Stimulated activated naive CD8-positive, alpha-beta T cell treated with anti-CD3 and anti-CD28 coated beads, Interleukin-15, amount 100 ng/mL, for 72 hours (primary cell): ENCODE data around the gene CCDC170.

Source experiments
- ATAC-seq: fragments of 150-1000 bp; cut with Tn5 transposase; 2 replicates; pipeline ENCODE4 v1.10.0; 2021; ENCODE audit warnings: mild to moderate bottlenecking, moderate library complexity
- DNase-seq, 2 donors: peaks; one replicate each; pipeline ENCODE4 v3.0.0; 2021 to 2022
- H3K27ac Mint-ChIP-seq, 2 donors: one replicate each; pipeline ENCODE4 v1.8.0; 2022; ENCODE audit warnings: mild to moderate bottlenecking in 2 of 2, mixed read lengths in 2 of 2, moderate library complexity in 2 of 2
- H3K27me3 Mint-ChIP-seq: one replicate; pipeline ENCODE4 v1.8.0; 2022; ENCODE audit warnings: mixed read lengths
- H3K4me1 Mint-ChIP-seq: one replicate; pipeline ENCODE4 v1.8.0; 2022; ENCODE audit warnings: mild to moderate bottlenecking, mixed read lengths
- H3K4me3 Mint-ChIP-seq, 2 donors: one replicate each; pipeline ENCODE4 v1.8.0; 2022; ENCODE audit warnings: mild to moderate bottlenecking in 2 of 2, mixed read lengths in 2 of 2, moderate library complexity in 1 of 2
- H3K9me3 Mint-ChIP-seq, 2 donors: one replicate each; pipeline ENCODE4 v1.8.0; 2022; ENCODE audit warnings: mixed read lengths in 2 of 2

The CCDC170 gene

GRCh38 chr6:151614630-151615029, 120.8 kb downstream of the CCDC170 start:
- DNase-seq (no peak), ATAC-seq (no peak)
- Mint-ChIP-seq H3K27ac (no peak overlapping the region), H3K27me3 (peaks cover 32% of the 10 kb centered on the region), H3K4me1 (no peaks in the 10 kb centered on the region), H3K9me3 (no peaks in the 10 kb centered on the region), H3K4me3 (no peak overlapping the region)

GRCh38 chr6:151616091-151616513, 122.3 kb downstream of the CCDC170 start:
- H3K4me3 Mint-ChIP-seq: no peak overlapping the region
- peaks cover 32% of the 10 kb centered on the region for H3K27me3 Mint-ChIP-seq
- no peaks in the 10 kb centered on the region for H3K9me3 Mint-ChIP-seq
- ATAC-seq: no peak
- no peak overlapping the region for H3K27ac Mint-ChIP-seq
- H3K4me1 Mint-ChIP-seq: no peaks in the 10 kb centered on the region
- no peak for DNase-seq

DNA sequence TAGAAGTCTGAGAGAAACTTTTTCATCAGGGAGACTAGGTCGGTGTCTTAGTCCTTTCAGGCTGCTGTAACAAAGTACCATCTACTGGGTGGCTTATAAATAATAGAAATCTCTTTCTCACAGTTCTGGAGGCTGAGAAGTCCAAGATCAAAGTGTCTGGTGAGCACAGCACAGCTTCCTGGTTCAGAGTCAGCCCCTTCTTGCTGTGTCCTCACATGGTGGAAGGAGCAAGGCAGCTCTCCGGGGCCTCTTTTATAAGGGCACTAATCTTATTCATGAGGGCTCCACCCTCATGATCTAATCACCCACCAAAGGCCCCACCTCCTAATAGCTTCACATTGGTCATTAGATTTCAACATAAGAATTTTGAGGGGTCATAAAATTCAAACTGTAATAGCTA, 122.8 kb downstream of the CCDC170 start:
- ATAC-seq (no peak), DNase-seq (no peak)
- Mint-ChIP-seq H3K4me1 (no peaks in the 10 kb centered on the region), H3K27ac (no peak overlapping the region), H3K9me3 (no peaks in the 10 kb centered on the region), H3K4me3 (no peak overlapping the region), H3K27me3 (peaks cover 32% of the 10 kb centered on the region)

DNA sequence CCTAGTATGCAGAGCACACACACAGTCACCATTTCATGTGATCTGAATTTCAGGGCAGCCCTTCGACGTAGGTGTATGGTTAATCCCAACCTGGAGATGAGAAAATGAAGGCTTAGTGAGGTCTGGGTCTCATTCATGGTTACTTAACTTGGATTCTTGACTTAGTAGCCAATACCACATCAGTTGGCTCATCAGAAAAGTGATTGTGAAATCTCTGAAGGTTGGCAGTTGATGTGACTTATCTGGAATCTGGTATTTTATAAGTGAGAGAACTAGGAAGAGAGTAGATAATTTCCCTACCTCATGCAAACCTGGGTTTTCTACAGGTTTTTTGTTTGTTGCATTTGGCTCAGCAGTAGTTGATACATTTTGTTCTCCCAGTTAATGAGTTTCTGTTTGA, 123.7 kb downstream of the CCDC170 start:
- H3K27ac Mint-ChIP-seq: no peak overlapping the region
- DNase-seq (no peak), ATAC-seq (no peak)
- H3K27me3 Mint-ChIP-seq: peaks cover 32% of the 10 kb centered on the region
- H3K9me3 Mint-ChIP-seq: no peaks in the 10 kb centered on the region
- H3K4me3 Mint-ChIP-seq: no peak overlapping the region
- no peaks in the 10 kb centered on the region for H3K4me1 Mint-ChIP-seq

- ATAC-seq: no peak
- no peak for DNase-seq
- H3K27me3 Mint-ChIP-seq: peaks cover 32% of the 10 kb centered on the region
- H3K27ac Mint-ChIP-seq: no peak overlapping the region
- H3K4me1 Mint-ChIP-seq: no peaks in the 10 kb centered on the region
- H3K9me3 Mint-ChIP-seq: no peaks in the 10 kb centered on the region
- H3K4me3 Mint-ChIP-seq: no peak overlapping the region
Observed at GRCh38 chr6:151618717-151619116, 124.9 kb downstream of the CCDC170 start.

DNA sequence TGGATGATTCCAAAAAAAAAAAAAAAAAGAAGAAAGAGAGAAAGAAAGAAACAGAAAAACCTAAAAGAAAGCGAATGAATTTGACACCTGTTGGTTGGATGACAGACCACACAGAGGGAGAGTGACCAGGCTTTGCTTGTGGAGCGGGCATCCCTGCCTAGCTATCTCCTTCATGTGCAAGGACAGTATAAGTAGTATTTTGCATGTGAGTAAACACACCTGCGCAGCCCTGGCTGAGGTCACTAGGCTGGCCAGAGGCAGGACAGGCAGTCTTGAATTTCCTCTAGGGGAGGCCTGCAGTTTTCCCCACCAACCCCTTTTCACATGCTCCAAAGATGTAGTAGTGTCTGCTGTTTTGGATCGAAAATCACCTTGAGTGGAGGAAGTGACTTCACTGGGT, 126.4 kb downstream of the CCDC170 start:
- H3K27me3 Mint-ChIP-seq: peaks cover 26% of the 10 kb centered on the region
- H3K4me3 Mint-ChIP-seq: no peak overlapping the region
- no peak for DNase-seq
- H3K27ac Mint-ChIP-seq: no peak overlapping the region
- H3K4me1 Mint-ChIP-seq: no peaks in the 10 kb centered on the region
- H3K9me3 Mint-ChIP-seq: no peaks in the 10 kb centered on the region
- no peak for ATAC-seq

GRCh38 chr6:151624071-151624470, 130.3 kb downstream of the CCDC170 start:
- Mint-ChIP-seq H3K9me3 (no peaks in the 10 kb centered on the region), H3K27ac (no peak overlapping the region), H3K4me3 (no peak overlapping the region), H3K4me1 (peaks cover 22% of the 10 kb centered on the region), H3K27me3 (no peaks in the 10 kb centered on the region)
- no peak for ATAC-seq
- DNase-seq: no peak

DNA sequence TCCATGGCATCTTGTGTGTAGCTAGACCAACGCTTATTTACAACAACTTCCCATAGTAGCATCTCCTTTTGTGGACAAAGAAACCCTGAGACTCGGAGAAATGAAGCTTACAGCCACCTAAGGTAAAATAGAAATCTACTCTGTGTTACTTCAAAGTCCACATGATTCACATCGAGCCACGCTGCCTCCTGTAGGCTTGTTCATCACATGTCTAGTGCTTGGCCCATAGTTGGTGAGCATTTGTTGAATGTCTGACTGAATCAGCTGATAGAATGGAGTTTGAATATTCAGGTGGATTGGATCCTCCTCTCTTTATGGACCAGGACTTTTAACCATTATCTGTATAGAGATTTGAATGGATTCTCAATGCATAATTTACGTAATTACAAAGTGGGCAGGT, 130.7 kb downstream of the CCDC170 start:
- no peak overlapping the region for H3K27ac Mint-ChIP-seq
- no peak for ATAC-seq
- no peak for DNase-seq
- no peaks in the 10 kb centered on the region for H3K9me3 Mint-ChIP-seq
- no peak overlapping the region for H3K4me3 Mint-ChIP-seq
- peaks cover under 1% of the 10 kb centered on the region for H3K27me3 Mint-ChIP-seq
- peaks cover 22% of the 10 kb centered on the region for H3K4me1 Mint-ChIP-seq

DNA sequence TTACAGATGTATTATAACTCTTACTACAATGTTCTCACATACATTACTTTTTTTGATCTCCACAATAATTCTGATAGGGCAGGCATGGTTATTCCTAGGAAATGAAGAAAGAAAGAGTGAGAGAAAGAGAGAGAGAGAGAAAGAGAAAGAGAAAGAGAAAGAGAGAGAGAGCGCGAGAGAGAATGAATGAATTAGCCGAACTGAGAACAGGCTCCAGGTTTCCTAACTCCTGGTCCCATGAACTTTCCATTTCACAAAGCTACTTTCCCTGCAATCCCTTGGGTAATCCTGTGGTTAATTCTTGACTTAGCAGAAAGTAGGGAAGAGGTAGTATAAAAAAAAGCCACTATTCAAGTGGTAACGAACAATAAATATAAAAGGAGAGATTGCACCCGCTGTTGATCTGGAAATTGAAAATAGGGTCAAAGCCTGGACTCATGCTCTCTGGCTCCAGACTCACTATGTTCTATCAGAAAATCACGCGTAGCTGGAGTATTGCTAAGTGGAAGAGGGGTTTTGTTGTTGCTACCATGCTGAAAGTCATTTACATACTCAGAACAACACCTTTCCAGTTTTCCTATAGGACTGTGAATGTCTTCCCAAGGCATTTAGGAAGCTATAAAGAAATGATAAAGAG, 131.2 kb downstream of the CCDC170 start:
- Mint-ChIP-seq H3K27me3 (peaks cover 6% of the 10 kb centered on the region), H3K27ac (no peak overlapping the region), H3K4me3 (no peak overlapping the region), H3K9me3 (no peaks in the 10 kb centered on the region), H3K4me1 (peaks cover 22% of the 10 kb centered on the region)
- no peak for ATAC-seq
- DNase-seq: no peak

DNA sequence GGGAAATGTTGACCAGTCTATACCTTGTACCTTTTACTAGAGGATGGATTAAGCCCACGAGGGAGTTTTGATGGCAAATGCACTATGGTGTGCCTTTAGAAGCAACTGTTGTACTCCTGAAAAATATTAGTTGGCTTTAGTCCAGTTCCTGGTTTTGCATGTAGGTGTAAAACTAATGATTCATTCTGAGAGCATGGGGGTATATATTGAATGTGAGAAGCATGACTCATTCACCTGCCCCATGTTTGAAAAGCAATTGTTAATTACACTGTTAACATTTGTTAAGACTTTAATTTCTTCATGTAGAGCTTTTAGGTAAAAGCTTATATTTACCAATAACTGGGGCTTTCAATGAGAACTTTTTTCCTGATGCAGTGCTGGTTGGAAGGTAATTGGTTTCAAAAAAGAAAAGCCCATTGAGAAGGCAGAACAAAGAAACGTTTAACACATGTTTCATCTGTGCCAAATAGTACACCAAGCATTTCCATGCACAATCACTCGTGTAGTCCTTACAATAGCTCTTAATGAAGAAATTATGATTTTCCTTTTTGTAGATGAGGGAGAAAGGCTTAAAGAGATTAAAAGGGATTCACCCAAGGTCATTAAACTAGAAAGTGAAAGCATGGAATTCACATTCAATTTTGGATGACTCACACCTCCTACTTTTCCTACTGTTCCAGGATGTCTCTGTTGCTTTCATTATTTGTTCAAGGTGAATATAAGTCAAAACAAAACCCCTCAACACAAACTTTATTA, 134.1 kb downstream of the CCDC170 start:
- Mint-ChIP-seq H3K9me3 (no peaks in the 10 kb centered on the region), H3K27me3 (peaks cover 16% of the 10 kb centered on the region), H3K27ac (no peak overlapping the region), H3K4me3 (peak overlapping the region; percentile 13 to 44), H3K4me1 (peaks cover 22% of the 10 kb centered on the region)
- DNase-seq (no peak), ATAC-seq (peak; percentile 83)

DNA sequence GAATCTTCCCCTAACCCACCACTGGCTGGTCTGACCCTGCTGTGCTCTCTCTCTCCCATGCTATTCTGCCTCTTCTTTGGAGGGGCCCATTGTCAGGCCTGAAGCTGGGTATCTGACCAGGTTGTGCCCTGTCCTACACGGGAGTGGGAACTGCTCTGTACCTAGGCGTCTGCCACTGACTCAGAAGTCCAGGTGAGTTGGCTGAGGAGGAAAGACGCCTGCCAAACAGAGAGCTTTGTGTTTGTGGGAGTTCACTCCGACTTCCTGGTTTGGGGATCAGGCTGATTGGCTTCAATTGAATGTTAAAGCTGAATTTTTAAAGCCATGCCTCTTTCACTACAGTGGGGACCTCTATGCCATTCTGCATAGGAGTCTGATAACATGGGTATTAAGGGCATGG, 136.0 kb downstream of the CCDC170 start:
- Mint-ChIP-seq H3K4me3 (no peak overlapping the region), H3K27ac (no peak overlapping the region), H3K4me1 (peaks cover 22% of the 10 kb centered on the region), H3K9me3 (no peaks in the 10 kb centered on the region), H3K27me3 (peaks cover 26% of the 10 kb centered on the region)
- ATAC-seq (no peak), DNase-seq (no peak)

- peaks cover 22% of the 10 kb centered on the region for H3K4me1 Mint-ChIP-seq
- no peak overlapping the region for H3K4me3 Mint-ChIP-seq
- peaks cover 26% of the 10 kb centered on the region for H3K27me3 Mint-ChIP-seq
- H3K9me3 Mint-ChIP-seq: no peaks in the 10 kb centered on the region
- no peak for DNase-seq
- H3K27ac Mint-ChIP-seq: no peak overlapping the region
- ATAC-seq: no peak
Observed at GRCh38 chr6:151630387-151630786, 136.6 kb downstream of the CCDC170 start.

GRCh38 chr6:151630991-151631655, 137.3 kb downstream of the CCDC170 start:
- peaks cover 34% of the 10 kb centered on the region for H3K27me3 Mint-ChIP-seq
- peaks cover 22% of the 10 kb centered on the region for H3K4me1 Mint-ChIP-seq
- ATAC-seq: no peak
- H3K4me3 Mint-ChIP-seq: no peak overlapping the region
- no peak overlapping the region for H3K27ac Mint-ChIP-seq
- no peak for DNase-seq
- no peaks in the 10 kb centered on the region for H3K9me3 Mint-ChIP-seq

DNA sequence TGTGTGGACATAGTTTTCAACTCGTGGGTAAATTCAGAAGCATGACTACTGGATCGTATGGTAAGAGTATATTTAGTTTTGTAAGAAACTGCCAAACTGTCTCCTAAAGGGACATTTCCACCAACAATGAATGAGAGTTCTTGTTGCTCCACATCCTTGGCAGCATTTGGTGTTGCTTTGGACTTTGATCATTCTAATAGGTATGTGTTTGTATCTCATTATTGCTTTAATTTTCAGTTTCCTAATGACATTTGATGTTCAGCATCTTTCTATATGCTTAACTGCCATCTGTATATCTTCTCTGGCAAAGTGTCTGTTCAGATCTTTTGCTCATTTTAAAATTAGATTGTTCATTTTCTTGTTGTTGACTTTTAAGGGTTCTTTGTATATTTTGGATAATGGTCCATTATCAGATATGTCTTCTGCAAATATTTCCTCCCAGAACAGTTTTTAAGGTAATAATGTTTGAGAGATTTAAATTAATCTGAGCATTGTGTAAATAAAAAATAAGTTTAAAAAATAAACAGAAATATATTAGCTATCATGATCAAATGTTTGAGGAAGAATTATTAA, 138.7 kb downstream of the CCDC170 start:
- Mint-ChIP-seq H3K27me3 (peaks cover 37% of the 10 kb centered on the region), H3K27ac (no peak overlapping the region)
- ATAC-seq: no peak

DNA sequence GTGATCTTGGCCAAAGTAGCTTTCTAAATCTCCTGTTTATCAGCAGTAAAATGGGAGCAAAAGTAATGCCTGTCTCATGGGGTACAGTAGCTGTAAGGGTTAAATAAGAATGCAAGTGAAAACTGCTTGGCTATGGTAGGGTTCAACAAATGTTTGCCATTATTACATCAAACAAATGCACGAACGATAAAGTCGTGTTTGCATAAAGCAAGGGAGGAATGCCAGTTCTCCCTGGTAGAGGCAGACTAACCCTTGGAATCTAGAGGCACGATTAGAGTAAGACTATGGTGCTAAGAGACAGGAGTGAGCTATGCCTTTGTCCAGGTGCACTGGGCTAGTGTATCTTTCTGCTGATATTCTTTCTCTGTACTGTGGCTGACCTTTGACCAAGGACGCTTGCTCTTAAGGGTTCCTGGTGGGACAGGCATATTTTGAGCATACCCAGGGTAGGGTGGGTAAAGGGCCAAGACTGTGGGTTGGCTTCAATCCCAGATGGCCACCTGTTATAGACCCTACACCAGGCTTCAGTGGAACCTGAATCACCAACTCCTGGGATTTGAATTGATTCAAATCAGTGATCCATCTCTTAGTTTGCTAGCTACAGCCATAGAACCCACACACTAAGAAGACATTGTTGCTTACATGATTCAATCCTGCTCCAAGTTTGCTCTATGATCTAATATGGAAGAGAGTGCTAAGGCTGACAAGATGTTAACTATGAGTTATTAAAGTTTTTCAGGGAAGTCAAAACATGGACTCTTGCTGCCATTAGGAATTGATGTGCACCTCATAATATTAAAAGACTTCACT, 139.9 kb downstream of the CCDC170 start:
- peaks cover 45% of the 10 kb centered on the region for H3K27me3 Mint-ChIP-seq
- no peak overlapping the region for H3K4me3 Mint-ChIP-seq
- H3K27ac Mint-ChIP-seq: no peak overlapping the region
- H3K9me3 Mint-ChIP-seq: peaks cover 7 to 8% of the 10 kb centered on the region in 2 donors
- peaks cover 2% of the 10 kb centered on the region for H3K4me1 Mint-ChIP-seq
- ATAC-seq (peak; percentile 48), DNase-seq (no peak)

More for the DNA sequence above, 138.7 kb downstream of the CCDC170 start:
- DNase-seq: no peak
- Mint-ChIP-seq H3K9me3 (no peaks in the 10 kb centered on the region), H3K4me3 (no peak overlapping the region), H3K4me1 (peaks cover 14% of the 10 kb centered on the region)
